Ectodermal cell (in vitro differentiated cells): ENCODE data around the gene TAOK3.

ENCODE experiments used
- H3K27ac ChIP-seq: 2 replicates; pipeline ENCODE4 v1.7.0; 2013; ENCODE audit warnings: mild to moderate bottlenecking, low read depth, low read length; ENCODE audit not compliant: insufficient read depth, poor library complexity, severe bottlenecking
- H3K27me3 ChIP-seq: 2 replicates; pipeline ENCODE4 v1.7.0; 2013; ENCODE audit warnings: mild to moderate bottlenecking, low read length; ENCODE audit not compliant: insufficient read depth, control insufficient read depth, poor library complexity, severe bottlenecking
- H3K36me3 ChIP-seq: one replicate; pipeline ENCODE4 v1.7.0; 2013; ENCODE audit warnings: low read length; ENCODE audit not compliant: control insufficient read depth, insufficient read depth
- H3K4me1 ChIP-seq: one replicate; pipeline ENCODE4 v1.7.0; 2013; ENCODE audit warnings: low read length; ENCODE audit not compliant: control insufficient read depth, insufficient read depth
- H3K4me3 ChIP-seq: 2 replicates; pipeline ENCODE4 v1.7.0; 2013; ENCODE audit warnings: low read depth, low read length, control low read depth; ENCODE audit not compliant: insufficient read depth
- H3K9me3 ChIP-seq: 2 replicates; pipeline ENCODE4 v1.7.0; 2013; ENCODE audit warnings: mild to moderate bottlenecking, low read length, moderate library complexity; ENCODE audit not compliant: control insufficient read depth
- WGBS, 2 experiments: methylation state at CpG; one replicate each; pipeline ENCODE4 v1.1.7; 2013; ENCODE audit warnings: missing lambda C conversion rate in 2 of 2; 5-methylcytosine and 5-hydroxymethylcytosine counted together

The TAOK3 gene

GRCh38 chr12:118188690-118189371, 183.9 kb downstream of the TAOK3 start:
- no peaks in the 10 kb centered on the region for H3K27me3 ChIP-seq
- H3K9me3 ChIP-seq: no peaks in the 10 kb centered on the region
- H3K4me1 ChIP-seq: peaks cover 11% of the 10 kb centered on the region
- H3K4me3 ChIP-seq: no peak overlapping the region
- WGBS, 2 experiments: 94% methylated on average over 7 to 9 of the region's 10 CpGs
- no peaks in the 10 kb centered on the region for H3K36me3 ChIP-seq
- H3K27ac ChIP-seq: no peak overlapping the region

- 91% methylated on average over 6 of the region's 6 CpGs for WGBS, 2 experiments
- H3K4me1 ChIP-seq: peaks cover 11% of the 10 kb centered on the region
Observed at GRCh38 chr12:118187751-118188435, 184.8 kb downstream of the TAOK3 start.

GRCh38 chr12:118185602-118186397, 186.9 kb downstream of the TAOK3 start:
- H3K4me1 ChIP-seq: peaks cover 11% of the 10 kb centered on the region
- no peak overlapping the region for H3K27ac ChIP-seq
- H3K36me3 ChIP-seq: no peaks in the 10 kb centered on the region
- no peak overlapping the region for H3K4me3 ChIP-seq
- no peaks in the 10 kb centered on the region for H3K27me3 ChIP-seq
- WGBS, 2 experiments: 87 to 92% methylated on average over 3 to 4 of the region's 5 CpGs
- no peaks in the 10 kb centered on the region for H3K9me3 ChIP-seq

More at GRCh38 chr12:118187751-118188435, 184.8 kb downstream of the TAOK3 start:
- Histone ChIP-seq H3K27me3 (no peaks in the 10 kb centered on the region), H3K27ac (no peak overlapping the region), H3K36me3 (no peaks in the 10 kb centered on the region), H3K4me3 (no peak overlapping the region), H3K9me3 (no peaks in the 10 kb centered on the region)

GRCh38 chr12:118183711-118184110, 189.0 kb downstream of the TAOK3 start:
- Histone ChIP-seq H3K4me1 (peaks cover 1% of the 10 kb centered on the region), H3K4me3 (no peak overlapping the region), H3K36me3 (no peaks in the 10 kb centered on the region), H3K9me3 (no peaks in the 10 kb centered on the region), H3K27ac (no peak overlapping the region), H3K27me3 (no peaks in the 10 kb centered on the region)

GRCh38 chr12:118183155-118183554, 189.6 kb downstream of the TAOK3 start:
- no peaks in the 10 kb centered on the region for H3K4me1 ChIP-seq
- H3K4me3 ChIP-seq: no peak overlapping the region
- H3K9me3 ChIP-seq: no peaks in the 10 kb centered on the region
- no peak overlapping the region for H3K27ac ChIP-seq
- H3K27me3 ChIP-seq: no peaks in the 10 kb centered on the region
- H3K36me3 ChIP-seq: no peaks in the 10 kb centered on the region

GRCh38 chr12:118175823-118176447, 196.8 kb downstream of the TAOK3 start:
- Histone ChIP-seq H3K27me3 (no peaks in the 10 kb centered on the region), H3K4me3 (no peak overlapping the region), H3K9me3 (no peaks in the 10 kb centered on the region), H3K4me1 (no peaks in the 10 kb centered on the region), H3K27ac (no peak overlapping the region), H3K36me3 (no peaks in the 10 kb centered on the region)
- WGBS, 2 experiments: 95 to 96% methylated on average over 4 of the region's 4 CpGs

GRCh38 chr12:118166946-118167345, 205.8 kb downstream of the TAOK3 start:
- Histone ChIP-seq H3K36me3 (no peaks in the 10 kb centered on the region), H3K9me3 (no peaks in the 10 kb centered on the region), H3K27me3 (no peaks in the 10 kb centered on the region), H3K27ac (no peak overlapping the region), H3K4me3 (no peak overlapping the region), H3K4me1 (no peaks in the 10 kb centered on the region)
- 83 to 95% methylated on average over 2 of the region's 2 CpGs for WGBS, 2 experiments

- no peaks in the 10 kb centered on the region for H3K9me3 ChIP-seq
- H3K4me3 ChIP-seq: no peak overlapping the region
- no peaks in the 10 kb centered on the region for H3K36me3 ChIP-seq
- H3K27ac ChIP-seq: no peak overlapping the region
- H3K27me3 ChIP-seq: no peaks in the 10 kb centered on the region
- WGBS, 2 experiments: 50 to 57% methylated on average over 5 of the region's 6 CpGs
- no peaks in the 10 kb centered on the region for H3K4me1 ChIP-seq
Observed at GRCh38 chr12:118164798-118165486, 207.8 kb downstream of the TAOK3 start.

GRCh38 chr12:118160536-118160935, 212.2 kb downstream of the TAOK3 start:
- H3K9me3 ChIP-seq: no peaks in the 10 kb centered on the region
- H3K27ac ChIP-seq: no peak overlapping the region
- WGBS, 2 experiments: 95 to 100% methylated on average over 3 of the region's 3 CpGs
- no peaks in the 10 kb centered on the region for H3K36me3 ChIP-seq
- no peaks in the 10 kb centered on the region for H3K27me3 ChIP-seq
- no peak overlapping the region for H3K4me3 ChIP-seq
- no peaks in the 10 kb centered on the region for H3K4me1 ChIP-seq
